ENCODE results near the gene MRPL53. TPM values are rescaled to one million over a fixed set of nuclear protein-coding genes. Genes with fewer than 3 reads are reported as not detected.
A peak's percentile ranks its signal among the peaks of the same experiment; 100 is the strongest.

The MRPL53 gene
- polyA plus RNA-seq, 1 experiment = 25.9 TPM

- no peak overlapping the region for H3K27ac ChIP-seq (ENCODE audit: low read depth, low read length)
- ChIA-PET POLR2A (interaction anchor here (0.5 to 0.8 kb wide), 2 partner anchors 16 kb away, joined by 6 to 8 read pairs; partner anchors contain the start of gene DQX1), CTCF (no interaction called here)
These were observed 37.8 kb upstream of the MRPL53 start for GRCh38 chr2:74510272-74510671.

GRCh38 chr2:74507926-74508520 is 35.5 kb upstream of the MRPL53 start:
- no peak for TF ChIP-seq CTCF (IDR thresholded peaks at IDR 0.05; ENCODE audit: low read depth, low read length)
- Histone ChIP-seq H3K9me3 (ENCODE audit: control insufficient read depth, insufficient read depth, low read length) (peaks cover 5% of the 10 kb centered on the region; the same call in 1 of the 2 replicates), H3K27ac (ENCODE audit: low read depth, low read length) (peak overlapping the region; percentile 99), H3K4me3 (ENCODE audit: low read depth, low read length) (peak overlapping the region; percentile 100), H3K27me3 (ENCODE audit: control insufficient read depth, insufficient read depth, low read length) (peaks cover 25% of the 10 kb centered on the region)
- ChIA-PET POLR2A (interaction anchor here (0.7 kb wide), 1 partner anchor 50 kb away, joined by 3 read pairs; the partner anchor contains the start of gene WBP1), CTCF (interaction anchor here (1.1 kb wide), 1 partner anchor 12 kb away, joined by 5 read pairs; no protein-coding TSS in a partner anchor)
- no peak for DNase-seq (ENCODE audit: low read depth, low spot score)

More at GRCh38 chr2:74510272-74510671, 37.8 kb upstream of the MRPL53 start:
- Histone ChIP-seq H3K9me3 (ENCODE audit: control insufficient read depth, insufficient read depth, low read length) (peaks cover 6% of the 10 kb centered on the region; the same call in 1 of the 2 replicates), H3K4me3 (ENCODE audit: low read depth, low read length) (no peak overlapping the region), H3K27me3 (ENCODE audit: control insufficient read depth, insufficient read depth, low read length) (peaks cover 46% of the 10 kb centered on the region)
- no peak for TF ChIP-seq CTCF (IDR thresholded peaks at IDR 0.05; ENCODE audit: low read depth, low read length)
- DNase-seq (ENCODE audit: low read depth, low spot score) = no peak

GRCh38 chr2:74507145-74507925 is 34.9 kb upstream of the MRPL53 start, which contains the start of gene PCGF1:
Gene PCGF1, minus strand, starts transcription at chr2:74507695. Its CDS starts 27 bp downstream, at chr2:74507668.
- CTCF ChIA-PET = interaction anchor here (1.1 to 1.4 kb wide), 3 partner anchors 13 to 81 kb away, joined by 4 to 7 read pairs (median 5); no protein-coding TSS in a partner anchor

GRCh38 chr2:74505448-74506246 is 33.2 kb upstream of the MRPL53 start:
- ChIA-PET CTCF (interaction anchor here (1.4 to 2.7 kb wide), 2 partner anchors 23 to 79 kb away, joined by 4 to 11 read pairs; partner anchors contain the start of genes CCDC142 and TTC31), POLR2A (interaction anchor here (0.6 to 2.7 kb wide), 2 partner anchors 23 to 68 kb away, joined by 3 to 8 read pairs; partner anchors contain the start of genes CCDC142 and TTC31)
- Histone ChIP-seq H3K27me3 (ENCODE audit: control insufficient read depth, insufficient read depth, low read length) (peaks cover 15% of the 10 kb centered on the region), H3K27ac (ENCODE audit: low read depth, low read length) (no peak overlapping the region), H3K4me3 (ENCODE audit: low read depth, low read length) (peak overlapping the region; percentile 35), H3K9me3 (ENCODE audit: control insufficient read depth, insufficient read depth, low read length) (no peaks in the 10 kb centered on the region; the same call in 1 of the 2 replicates)
- no peak for TF ChIP-seq CTCF (IDR thresholded peaks at IDR 0.05; ENCODE audit: low read depth, low read length)
- no peak for DNase-seq (ENCODE audit: low read depth, low spot score)

More at GRCh38 chr2:74507145-74507925, 34.9 kb upstream of the MRPL53 start, which contains the start of gene PCGF1:
- POLR2A ChIA-PET = interaction anchor here (0.7 to 1.0 kb wide), 2 partner anchors 49 to 115 kb away, joined by 3 read pairs; partner anchors contain the start of gene WBP1
- peak within 1 kb of the TSS; percentile 100 for H3K4me3 ChIP-seq (ENCODE audit: low read depth, low read length)
- TF ChIP-seq CTCF (IDR thresholded peaks at IDR 0.05; ENCODE audit: low read depth, low read length) = peak; percentile 47
- H3K9me3 ChIP-seq (ENCODE audit: control insufficient read depth, insufficient read depth, low read length) = no peaks in the 10 kb centered on the region; the same call in 1 of the 2 replicates
- peak within 1 kb of the TSS; percentile 99 for H3K27ac ChIP-seq (ENCODE audit: low read depth, low read length)
- H3K27me3 ChIP-seq (ENCODE audit: control insufficient read depth, insufficient read depth, low read length) = peaks cover 22% of the 10 kb centered on the region
- peak; percentile 92 for DNase-seq (ENCODE audit: low read depth, low spot score)

Data from AG04450 (cell line).